Parathyroid adenoma (tissue), 2 donors: ENCODE results near the gene PRRT4.

Experiments used
- H2AFZ ChIP-seq: fragments of 300-600 bp; sonication (generic); one replicate; pipeline ENCODE4 v1.7.0; 2017; ENCODE audit warnings: antibody characterized with exemption, mild to moderate bottlenecking
- H3K27ac ChIP-seq: fragments of 300-600 bp; sonication (generic); one replicate; pipeline ENCODE4 v1.7.0; 2017
- H3K27me3 ChIP-seq: fragments of 300-600 bp; sonication (generic); one replicate; pipeline ENCODE4 v1.7.0; 2017; ENCODE audit warnings: low read length; ENCODE audit not compliant: control insufficient read depth, insufficient read depth
- H3K36me3 ChIP-seq: fragments of 300-600 bp; sonication (generic); one replicate; pipeline ENCODE4 v1.7.0; 2017; ENCODE audit warnings: low read length; ENCODE audit not compliant: control insufficient read depth, insufficient read depth
- H3K4me1 ChIP-seq: fragments of 300-600 bp; sonication (generic); one replicate; pipeline ENCODE4 v1.7.0; 2017; ENCODE audit warnings: control low read depth
- H3K4me2 ChIP-seq: fragments of 300-600 bp; sonication (generic); one replicate; pipeline ENCODE4 v1.7.0; 2017; ENCODE audit warnings: low read length
- H3K4me3 ChIP-seq: fragments of 300-600 bp; sonication (generic); one replicate; pipeline ENCODE4 v1.7.0; 2017; ENCODE audit warnings: low read depth, low read length
- H3K79me2 ChIP-seq: fragments of 300-600 bp; sonication (generic); one replicate; pipeline ENCODE4 v1.7.0; 2017; ENCODE audit warnings: control low read depth
- H3K9ac ChIP-seq: fragments of 300-600 bp; sonication (generic); one replicate; pipeline ENCODE4 v1.7.0; 2017; ENCODE audit warnings: mild to moderate bottlenecking
- H3K9me3 ChIP-seq: fragments of 300-600 bp; sonication (generic); one replicate; pipeline ENCODE4 v1.7.0; 2017; ENCODE audit warnings: low read length; ENCODE audit not compliant: control insufficient read depth
- TF ChIP-seq, protein P1 (sequence below): fragments of 300-600 bp; sonication (generic); IDR thresholded peaks from one replicate; pipeline ENCODE4 v1.7.0; 2017; ENCODE audit warnings: antibody characterized with exemption, mild to moderate bottlenecking
- donor health status: primary hyperparathyroidism.

Gene PRRT4

DNA sequence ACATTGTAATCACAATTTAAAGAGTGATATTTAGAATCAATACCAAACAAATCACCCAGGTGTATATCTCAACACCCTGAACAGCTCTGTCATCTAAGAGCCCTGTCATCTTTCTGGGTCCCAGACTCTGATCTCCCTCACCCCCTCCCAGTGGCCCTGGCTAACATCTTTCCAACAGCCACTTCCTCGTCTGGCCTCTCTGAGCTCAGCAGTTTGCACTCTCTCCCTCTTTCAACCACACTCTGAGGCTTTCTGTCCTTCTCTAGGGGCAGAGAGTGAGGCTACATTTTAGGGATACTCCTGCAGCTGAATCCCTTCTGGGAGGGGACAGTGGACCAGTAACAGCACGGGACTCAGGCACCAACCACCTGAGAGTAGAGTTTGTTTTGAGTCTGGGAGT, 17.1 kb upstream of the PRRT4 start:
- Histone ChIP-seq H3K9me3 (no peaks in the 10 kb centered on the region), H3K27ac (no peak overlapping the region), H3K79me2 (no peaks in the 10 kb centered on the region), H3K36me3 (no peaks in the 10 kb centered on the region), H3K4me3 (no peak overlapping the region), H3K9ac (no peak overlapping the region), H3K27me3 (no peaks in the 10 kb centered on the region), H3K4me1 (no peaks in the 10 kb centered on the region), H3K4me2 (no peak overlapping the region), H2AFZ (no peak overlapping the region)
- TF ChIP-seq, protein P1, sequence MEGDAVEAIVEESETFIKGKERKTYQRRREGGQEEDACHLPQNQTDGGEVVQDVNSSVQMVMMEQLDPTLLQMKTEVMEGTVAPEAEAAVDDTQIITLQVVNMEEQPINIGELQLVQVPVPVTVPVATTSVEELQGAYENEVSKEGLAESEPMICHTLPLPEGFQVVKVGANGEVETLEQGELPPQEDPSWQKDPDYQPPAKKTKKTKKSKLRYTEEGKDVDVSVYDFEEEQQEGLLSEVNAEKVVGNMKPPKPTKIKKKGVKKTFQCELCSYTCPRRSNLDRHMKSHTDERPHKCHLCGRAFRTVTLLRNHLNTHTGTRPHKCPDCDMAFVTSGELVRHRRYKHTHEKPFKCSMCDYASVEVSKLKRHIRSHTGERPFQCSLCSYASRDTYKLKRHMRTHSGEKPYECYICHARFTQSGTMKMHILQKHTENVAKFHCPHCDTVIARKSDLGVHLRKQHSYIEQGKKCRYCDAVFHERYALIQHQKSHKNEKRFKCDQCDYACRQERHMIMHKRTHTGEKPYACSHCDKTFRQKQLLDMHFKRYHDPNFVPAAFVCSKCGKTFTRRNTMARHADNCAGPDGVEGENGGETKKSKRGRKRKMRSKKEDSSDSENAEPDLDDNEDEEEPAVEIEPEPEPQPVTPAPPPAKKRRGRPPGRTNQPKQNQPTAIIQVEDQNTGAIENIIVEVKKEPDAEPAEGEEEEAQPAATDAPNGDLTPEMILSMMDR: no peak

DNA sequence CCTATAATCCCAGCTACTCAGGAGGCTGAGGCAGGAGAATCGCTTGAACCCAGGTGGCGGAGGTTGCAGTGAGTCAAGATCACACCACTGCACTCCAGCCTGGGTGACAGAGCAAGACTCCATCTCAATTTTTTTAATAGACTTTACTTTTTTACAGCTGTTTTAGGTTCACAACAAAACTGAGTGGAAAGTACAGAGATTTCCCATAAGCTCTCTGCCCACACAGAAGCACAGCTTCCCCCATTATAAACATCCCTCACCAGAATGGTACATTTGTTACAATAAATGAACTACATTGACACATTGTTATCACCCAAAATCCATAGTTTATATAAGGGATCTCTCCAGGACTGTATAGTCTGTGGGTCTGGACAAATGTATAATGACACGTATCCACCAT, 14.6 kb upstream of the PRRT4 start:
- TF ChIP-seq, protein P1: no peak

DNA sequence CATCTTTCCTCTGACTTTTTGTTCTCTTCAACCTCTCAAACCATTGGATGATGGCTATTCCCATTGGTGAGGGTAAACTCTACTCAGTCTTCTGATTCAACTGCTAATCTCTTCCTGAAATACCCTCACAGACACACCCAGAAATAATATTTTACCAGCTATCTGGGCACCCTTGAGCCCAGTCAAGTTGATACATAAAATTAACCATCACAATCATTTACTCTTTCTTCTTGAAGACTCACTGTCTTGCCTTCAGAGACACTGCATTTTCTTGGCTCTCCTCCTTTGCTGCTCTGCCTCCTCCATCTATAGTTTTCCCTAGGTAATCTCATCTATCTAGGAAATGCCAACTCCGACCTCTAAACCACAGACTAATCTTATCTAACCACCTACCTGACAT, 12.6 kb upstream of the PRRT4 start:
- Histone ChIP-seq H3K36me3 (no peaks in the 10 kb centered on the region), H3K27ac (no peak overlapping the region), H3K9me3 (no peaks in the 10 kb centered on the region), H3K79me2 (no peaks in the 10 kb centered on the region), H3K4me1 (no peaks in the 10 kb centered on the region), H3K9ac (no peak overlapping the region), H3K4me3 (no peak overlapping the region), H3K4me2 (no peak overlapping the region), H2AFZ (no peak overlapping the region), H3K27me3 (no peaks in the 10 kb centered on the region)
- TF ChIP-seq, protein P1: no peak

More for the DNA sequence above, 14.6 kb upstream of the PRRT4 start:
- H3K4me3 ChIP-seq: no peak overlapping the region
- H3K4me1 ChIP-seq: no peaks in the 10 kb centered on the region
- no peaks in the 10 kb centered on the region for H3K36me3 ChIP-seq
- H3K4me2 ChIP-seq: no peak overlapping the region
- no peaks in the 10 kb centered on the region for H3K79me2 ChIP-seq
- H2AFZ ChIP-seq: no peak overlapping the region
- no peak overlapping the region for H3K9ac ChIP-seq
- H3K27me3 ChIP-seq: no peaks in the 10 kb centered on the region
- H3K27ac ChIP-seq: no peak overlapping the region
- no peaks in the 10 kb centered on the region for H3K9me3 ChIP-seq

DNA sequence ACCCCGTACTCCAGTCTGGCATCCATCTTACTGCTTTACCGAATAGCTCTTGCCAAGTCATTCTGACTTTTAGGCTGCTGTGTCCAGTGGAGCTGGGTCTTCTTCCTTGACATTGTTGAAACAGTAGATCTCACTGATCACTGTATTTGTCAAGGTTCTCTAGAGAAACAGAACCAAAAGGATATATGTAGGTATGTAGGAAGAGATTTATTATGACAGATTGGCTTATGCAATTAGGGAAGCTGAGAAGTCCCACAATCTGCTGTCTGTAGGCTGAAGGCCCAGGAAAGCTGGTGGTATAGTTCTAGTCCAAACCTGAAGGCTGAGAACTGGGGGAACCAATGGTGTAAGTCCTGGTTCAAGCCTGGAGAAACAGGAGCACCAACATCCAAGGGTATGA, 12.1 kb upstream of the PRRT4 start:
- TF ChIP-seq, protein P1: no peak
- Histone ChIP-seq H2AFZ (no peak overlapping the region), H3K9me3 (no peaks in the 10 kb centered on the region), H3K4me1 (no peaks in the 10 kb centered on the region), H3K79me2 (no peaks in the 10 kb centered on the region), H3K4me3 (no peak overlapping the region), H3K9ac (no peak overlapping the region), H3K27ac (no peak overlapping the region), H3K4me2 (no peak overlapping the region), H3K27me3 (no peaks in the 10 kb centered on the region), H3K36me3 (no peaks in the 10 kb centered on the region)

DNA sequence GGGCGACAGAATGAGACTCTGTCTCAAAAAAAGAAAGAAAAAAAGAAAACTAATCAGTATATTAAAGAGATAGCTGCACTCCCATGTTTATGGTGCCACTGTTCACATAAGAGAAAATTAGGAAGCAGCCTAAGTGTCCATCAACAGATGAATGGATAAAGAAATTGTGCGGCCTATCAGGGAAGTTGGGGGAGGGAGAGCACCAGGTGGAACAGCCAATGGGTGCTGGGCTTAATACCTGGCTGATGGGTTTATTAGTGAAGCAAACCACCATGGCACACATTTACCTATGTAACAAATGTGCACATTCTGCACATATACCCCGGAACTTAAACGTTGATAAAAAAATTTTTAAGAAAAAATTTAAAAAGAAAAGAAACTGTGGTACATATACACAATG, 9.0 kb upstream of the PRRT4 start:
- Histone ChIP-seq H3K9ac (no peak overlapping the region), H3K27ac (no peak overlapping the region), H3K4me3 (no peak overlapping the region), H3K9me3 (no peaks in the 10 kb centered on the region), H3K4me2 (no peak overlapping the region), H2AFZ (no peak overlapping the region), H3K4me1 (no peaks in the 10 kb centered on the region), H3K79me2 (no peaks in the 10 kb centered on the region), H3K27me3 (no peaks in the 10 kb centered on the region), H3K36me3 (no peaks in the 10 kb centered on the region)
- TF ChIP-seq, protein P1: no peak
